Body of pancreas (tissue), 4 donors: ENCODE data around the gene DUSP6. TPM values are rescaled to one million over a fixed set of nuclear protein-coding genes. Genes with fewer than 3 reads are reported as not detected.

Experiments used
- ATAC-seq: fragments of 150-250 bp; one replicate; pipeline ENCODE4 v1.9.1; 2016
- DNase-seq, 4 donors: peaks; one replicate each; pipeline ENCODE4 v3.0.0-alpha.2; 2019
- H3K27ac ChIP-seq, 4 donors: fragments of 200-600 bp; sonication (generic); 1 replicate in 3 of 4; 2 replicates in 1 of 4; pipeline versions ENCODE4 v1.5.1 to v1.6.1; 2016 to 2019; ENCODE audit warnings: mild to moderate bottlenecking in 1 of 4, mixed read lengths in 1 of 4, moderate library complexity in 1 of 4
- H3K27me3 ChIP-seq, 2 donors: fragments of 200-600 bp; sonication (generic); one replicate each; pipeline ENCODE4 v1.6.0; 2016; ENCODE audit warnings: mild to moderate bottlenecking in 1 of 2
- H3K36me3 ChIP-seq, 2 donors: fragments of 200-600 bp; sonication (generic); replicated peaks in 1 of 2; 2 replicates each; pipeline ENCODE4 v1.5.1; 2016; ENCODE audit warnings: low read depth in 2 of 2; ENCODE audit not compliant: insufficient read depth in 1 of 2
- H3K4me1 ChIP-seq: fragments of 200-600 bp; sonication (generic); one replicate; pipeline ENCODE4 v1.6.0; 2016
- H3K4me3 ChIP-seq, 2 donors: fragments of 200-600 bp; sonication (generic); 1 replicate in 1 of 2; 2 replicates in 1 of 2; pipeline ENCODE4 v1.5.1; 2016 to 2019
- H3K9me3 ChIP-seq, 3 donors: fragments of 200-600 bp; sonication (generic); 1 replicate in 2 of 3; 2 replicates in 1 of 3; pipeline ENCODE4 v1.5.1; 2016
- CTCF ChIP-seq, 7 experiments: fragments of 450-650 bp in 4 of 7; fragments of 200-600 bp in 3 of 7; sonication (generic) in 3 of 7; IDR thresholded peaks; one replicate each; pipeline ENCODE4 v1.5.1; 2016 to 2019; ENCODE audit warnings: antibody characterized with exemption in 7 of 7
- POLR2A ChIP-seq, 3 donors: fragments of 450-650 bp; IDR thresholded peaks; one replicate each; pipeline ENCODE4 v1.6.1; 2016; ENCODE audit warnings: antibody characterized with exemption in 3 of 3, mild to moderate bottlenecking in 2 of 3
- WGBS, 2 donors: methylation state at CpG; one replicate each; pipeline ENCODE4 v1.1.5; 2017; 5-methylcytosine and 5-hydroxymethylcytosine counted together
- intact Hi-C: fragments of 100-400 bp; cut with DNase I; formaldehyde crosslinking; loops from one replicate; pipeline ENCODE4 v1.15.1; 2023
- small RNA-seq: library from RNA; depleted of rRNA; stranded (forward); fragments of <200 nt; gene quantifications from one replicate; pipeline ENCODE3, GENCODE V24; 2016
- total RNA-seq, 2 donors: library from RNA; depleted of rRNA; stranded (reverse); fragments of >200 nt; gene quantifications; one replicate each; pipeline ENCODE4 v1.1.0, GENCODE V29; 2016

DUSP6 gene
- total RNA-seq, 2 donors from 2014 or later = 21.3 to 49.8 TPM

GRCh38 chr12:89299931-89300330, 52.4 kb downstream of the DUSP6 start:
- no peak for ATAC-seq
- WGBS, 2 donors = 63 to 79% methylated on average over 2 of the region's 2 CpGs
- H3K9me3 ChIP-seq = no peaks in the 10 kb centered on the region

GRCh38 chr12:89299417-89299816, 52.9 kb downstream of the DUSP6 start:
- ATAC-seq (no peak), DNase-seq (no peak)
- no peaks in the 10 kb centered on the region for H3K9me3 ChIP-seq
- H3K4me3 ChIP-seq = no peak overlapping the region
- TF ChIP-seq POLR2A (IDR thresholded peaks at IDR 0.05) (no peak), CTCF (IDR thresholded peaks at IDR 0.05) (no peak)
- no peak overlapping the region for H3K27ac ChIP-seq
- H3K4me1 ChIP-seq = no peaks in the 10 kb centered on the region
- intact Hi-C loops = no loop called here
- no peaks in the 10 kb centered on the region for H3K27me3 ChIP-seq
- no peaks in the 10 kb centered on the region for H3K36me3 ChIP-seq

More at GRCh38 chr12:89299931-89300330, 52.4 kb downstream of the DUSP6 start:
- TF ChIP-seq POLR2A (IDR thresholded peaks at IDR 0.05) = no peak
- no peak for TF ChIP-seq CTCF (IDR thresholded peaks at IDR 0.05)
- H3K4me1 ChIP-seq = no peaks in the 10 kb centered on the region
- no peak overlapping the region for H3K4me3 ChIP-seq
- intact Hi-C loops = no loop called here
- DNase-seq = no peak
- H3K36me3 ChIP-seq = no peaks in the 10 kb centered on the region
- H3K27me3 ChIP-seq = no peaks in the 10 kb centered on the region
- H3K27ac ChIP-seq = no peak overlapping the region

Small RNAs within 50 kb of the gene (small RNA-seq; reads per million reads assigned to genes)
- gene MRPS6P4 = not detected

Other genes starting within 250 kb of the DUSP6 start
- gene GALNT4, start 172.3 kb upstream of the DUSP6 start, total RNA-seq = 10 to 100 TPM in 1 of 2 donors, 1 to 10 TPM in 1; 8.2 to 16.6 TPM
- 10 to 100 TPM; 10.9 to 32.6 TPM for gene POC1B, start 173.5 kb upstream of the DUSP6 start, total RNA-seq